Measurements from ENCODE around the gene NEURL4.

GRCh38 chr17:7357381-7357780 is 28.2 kb upstream of the NEURL4 start:
- TF ChIP-seq CTCF (IDR thresholded peaks at IDR 0.05) (no peak), POLR2A (IDR thresholded peaks at IDR 0.05) (no peak)

Data from esophagus squamous epithelium (tissue), 4 donors.